ENCODE results near the gene DOCK4.

GRCh38 chr7:112112822-112113255 lies 93.4 kb downstream of the DOCK4 start:
- TF ChIP-seq POLR2AphosphoS5 (IDR thresholded peaks at IDR 0.05): peak in 2 of 3 donors; percentile 48 to 67
- TF ChIP-seq CTCF (IDR thresholded peaks at IDR 0.05): no peak
